Prostate gland (tissue), 2 donors: ENCODE measurements around the gene BMPR2.

Experiments used
- CTCF ChIP-seq, 4 experiments: fragments of 200-600 bp in 2 of 4; fragments of 450-650 bp in 2 of 4; sonication (generic) in 2 of 4; IDR thresholded peaks; 1 replicate in 3 of 4; 2 replicates in 1 of 4; pipeline ENCODE4 v1.5.1; 2016 to 2019; ENCODE audit warnings: antibody characterized with exemption in 4 of 4, mild to moderate bottlenecking in 2 of 4, moderate library complexity in 2 of 4
- POLR2AphosphoS5 ChIP-seq: sonication (generic); formaldehyde crosslinking; IDR thresholded peaks from one replicate; pipeline ENCODE4 v1.6.1; 2017; ENCODE audit warnings: antibody characterized with exemption

DNA sequence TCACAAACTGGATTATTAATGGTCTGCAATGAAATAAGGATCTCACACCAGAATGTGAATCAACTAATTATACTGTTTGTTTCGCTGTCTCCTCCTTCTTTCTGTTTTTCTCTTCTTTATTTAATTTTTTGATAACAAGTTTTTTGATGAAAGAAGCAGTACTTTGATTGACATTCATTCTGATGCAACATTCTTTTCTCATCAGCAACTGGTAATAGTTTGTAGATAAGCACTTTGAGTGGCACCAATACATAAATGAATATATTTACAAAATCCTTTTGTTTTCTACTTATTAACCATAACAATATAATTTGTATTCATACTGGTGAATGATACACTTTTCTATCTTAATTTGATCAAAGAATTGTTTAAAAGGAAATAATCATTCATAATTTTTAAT, 143.3 kb downstream of the BMPR2 start:
- no peak for TF ChIP-seq CTCF (IDR thresholded peaks at IDR 0.05)
- no peak for TF ChIP-seq POLR2AphosphoS5
